Measurements from ENCODE around the gene SRPK1.

DNA sequence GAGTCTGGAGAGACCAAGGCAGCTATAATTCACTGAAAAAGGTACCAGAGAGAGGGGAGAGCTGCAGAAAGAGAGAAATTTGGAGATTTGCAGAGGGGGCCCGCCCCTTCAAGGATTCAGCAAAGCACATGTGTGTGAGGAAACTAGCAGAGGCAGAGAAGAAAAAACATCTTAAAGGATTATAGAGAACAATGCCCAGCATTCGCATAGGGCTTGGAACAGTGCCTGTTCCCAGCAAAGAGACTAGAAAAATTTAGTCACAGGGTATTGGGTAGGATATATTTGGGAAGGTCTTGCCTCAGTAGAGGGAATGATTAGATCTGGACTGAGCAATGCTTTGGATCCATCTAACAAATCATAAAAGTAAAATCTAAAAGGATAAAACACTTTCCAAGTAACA lies 44.0 kb downstream of the SRPK1 start:
- TF ChIP-seq GATA3 (IDR thresholded peaks at IDR 0.05; ENCODE audit: low read depth, low read length) (no peak), GATA2 (IDR thresholded peaks at IDR 0.05; ENCODE audit: low read depth, low read length) (no peak)
